GM19467 (cell line): ENCODE results near the gene PLS3.

Experiments used
- ATAC-seq: cut with Tn5 transposase; IDR thresholded peaks from one replicate; pipeline ENCODE4 v1.9.1; 2021; ENCODE audit warnings: mild to moderate bottlenecking, moderate library complexity; ENCODE audit not compliant: unreplicated experiment

The PLS3 gene

GRCh38 chrX:115565888-115566287 lies 4.9 kb downstream of the PLS3 start:
- no peak for ATAC-seq

GRCh38 chrX:115571712-115572111 lies 10.7 kb downstream of the PLS3 start:
- ATAC-seq: no peak

GRCh38 chrX:115573185-115573584 lies 12.2 kb downstream of the PLS3 start:
- ATAC-seq: no peak

- no peak for ATAC-seq
Observed at GRCh38 chrX:115576676-115577075, 15.7 kb downstream of the PLS3 start.

GRCh38 chrX:115579327-115579726 lies 18.4 kb downstream of the PLS3 start:
- no peak for ATAC-seq

- ATAC-seq: no peak
Observed at GRCh38 chrX:115579786-115580294, 18.9 kb downstream of the PLS3 start.

GRCh38 chrX:115581759-115582615 lies 21.0 kb downstream of the PLS3 start:
- ATAC-seq: no peak

GRCh38 chrX:115582616-115583495 lies 21.9 kb downstream of the PLS3 start:
- no peak for ATAC-seq

- ATAC-seq: no peak
Observed at GRCh38 chrX:115583496-115584004, 22.6 kb downstream of the PLS3 start.

GRCh38 chrX:115584696-115585095 lies 23.7 kb downstream of the PLS3 start:
- no peak for ATAC-seq

- ATAC-seq: no peak
Observed at GRCh38 chrX:115588179-115588578, 27.2 kb downstream of the PLS3 start.

- ATAC-seq: no peak
Observed at GRCh38 chrX:115589419-115589818, 28.4 kb downstream of the PLS3 start.

- no peak for ATAC-seq
Observed at GRCh38 chrX:115591420-115591819, 30.4 kb downstream of the PLS3 start.

- no peak for ATAC-seq
Observed at GRCh38 chrX:115591856-115592842, 31.2 kb downstream of the PLS3 start.

- no peak for ATAC-seq
Observed at GRCh38 chrX:115592997-115593734, 32.2 kb downstream of the PLS3 start.

GRCh38 chrX:115595049-115595448 lies 34.1 kb downstream of the PLS3 start:
- ATAC-seq: no peak

GRCh38 chrX:115598556-115598955 lies 37.6 kb downstream of the PLS3 start:
- ATAC-seq: no peak

- ATAC-seq: no peak
Observed at GRCh38 chrX:115602308-115602707, 41.3 kb downstream of the PLS3 start.

- no peak for ATAC-seq
Observed at GRCh38 chrX:115602729-115603389, 41.9 kb downstream of the PLS3 start.
